ENCODE measurements around the gene NOD2.

Gene NOD2

GRCh38 chr16:50763211-50763610 lies 69.8 kb downstream of the NOD2 start:
- no peak for TF ChIP-seq CTCF (conservative IDR thresholded peaks at IDR 0.05; ENCODE audit: control insufficient read depth, insufficient read depth, low read depth, low read length)
- no peak for DNase-seq (ENCODE audit: low read depth)
- H3K4me3 ChIP-seq (ENCODE audit: control insufficient read depth, low read depth, low read length) = no peak overlapping the region

DNA sequence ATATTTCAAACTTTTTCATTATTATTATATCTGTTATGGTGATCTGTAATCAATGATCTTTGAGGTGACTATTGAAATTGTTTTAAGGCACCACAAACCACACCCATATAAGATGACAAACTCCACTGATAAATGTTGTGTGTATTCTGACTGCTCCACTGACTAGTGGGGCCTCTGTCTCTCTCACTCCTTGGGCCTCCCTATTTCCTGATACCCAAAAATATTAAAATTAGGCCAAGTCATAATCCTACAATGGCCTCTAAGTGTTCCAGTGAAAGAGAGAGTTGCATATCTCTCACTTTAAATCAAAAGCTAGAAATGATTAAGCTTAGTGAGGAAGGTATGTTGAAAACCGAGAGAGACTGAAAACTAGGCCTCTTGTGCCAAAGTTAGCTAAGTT lies 71.9 kb downstream of the NOD2 start:
- H3K4me3 ChIP-seq (ENCODE audit: control insufficient read depth, low read depth, low read length) = no peak overlapping the region
- TF ChIP-seq CTCF (conservative IDR thresholded peaks at IDR 0.05; ENCODE audit: control insufficient read depth, insufficient read depth, low read depth, low read length) = no peak
- DNase-seq (ENCODE audit: low read depth) = no peak

GRCh38 chr16:50765861-50766260 lies 72.5 kb downstream of the NOD2 start:
- DNase-seq (ENCODE audit: low read depth) = no peak
- no peak overlapping the region for H3K4me3 ChIP-seq (ENCODE audit: control insufficient read depth, low read depth, low read length)
- no peak for TF ChIP-seq CTCF (conservative IDR thresholded peaks at IDR 0.05; ENCODE audit: control insufficient read depth, insufficient read depth, low read depth, low read length)

GRCh38 chr16:50767197-50767596 lies 73.8 kb downstream of the NOD2 start:
- DNase-seq (ENCODE audit: low read depth) = no peak
- no peak for TF ChIP-seq CTCF (conservative IDR thresholded peaks at IDR 0.05; ENCODE audit: control insufficient read depth, insufficient read depth, low read depth, low read length)
- H3K4me3 ChIP-seq (ENCODE audit: control insufficient read depth, low read depth, low read length) = no peak overlapping the region

GRCh38 chr16:50771366-50771765 lies 78.0 kb downstream of the NOD2 start:
- H3K4me3 ChIP-seq (ENCODE audit: control insufficient read depth, low read depth, low read length) = no peak overlapping the region
- no peak for TF ChIP-seq CTCF (conservative IDR thresholded peaks at IDR 0.05; ENCODE audit: control insufficient read depth, insufficient read depth, low read depth, low read length)
- DNase-seq (ENCODE audit: low read depth) = peak; percentile 94

- H3K4me3 ChIP-seq (ENCODE audit: control insufficient read depth, low read depth, low read length) = no peak overlapping the region
- DNase-seq (ENCODE audit: low read depth) = no peak
- no peak for TF ChIP-seq CTCF (conservative IDR thresholded peaks at IDR 0.05; ENCODE audit: control insufficient read depth, insufficient read depth, low read depth, low read length)
Measured at GRCh38 chr16:50774405-50774804, 81.0 kb downstream of the NOD2 start.

DNA sequence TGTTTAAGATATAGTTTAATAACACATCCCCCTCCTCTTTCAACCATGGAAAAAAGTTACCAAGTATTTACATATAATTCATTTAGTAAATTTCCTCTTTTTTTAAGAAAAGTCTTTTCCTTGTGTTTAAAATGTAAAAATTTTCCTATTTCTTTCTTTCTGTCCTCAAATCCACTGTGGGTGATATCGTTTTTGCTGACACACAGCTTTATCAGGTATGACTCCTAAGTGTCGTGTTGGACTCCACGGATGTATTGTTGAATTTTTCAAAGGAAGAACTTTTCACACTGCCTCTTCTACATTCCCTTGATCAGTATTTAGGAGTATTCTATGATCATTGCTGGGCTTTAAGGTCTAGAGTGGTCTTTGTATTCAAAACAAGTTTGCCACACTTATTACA lies 81.6 kb downstream of the NOD2 start:
- no peak for DNase-seq (ENCODE audit: low read depth)
- TF ChIP-seq CTCF (conservative IDR thresholded peaks at IDR 0.05; ENCODE audit: control insufficient read depth, insufficient read depth, low read depth, low read length) = no peak
- no peak overlapping the region for H3K4me3 ChIP-seq (ENCODE audit: control insufficient read depth, low read depth, low read length)
